ENCODE data around the gene CYB561D1.
"Not testable (repeated sequence)": the region's sequence is repeated elsewhere in the genome, so short reads cannot be mapped to it uniquely, and the experiment has no call there.

CYB561D1 gene

GRCh38 chr1:109493805-109494539 is at the start of gene CYB561D1:
Gene CYB561D1 (plus strand): TSS chr1:109494094. CDS start chr1:109494140, 46 bp downstream.
- in situ Hi-C loops (cut with MboI; ENCODE audit: low sequenced_read_pairs) = no loop called here

- in situ Hi-C loops (cut with MboI; ENCODE audit: low sequenced_read_pairs) = no loop called here
These were observed 49.5 kb upstream of the CYB561D1 start for GRCh38 chr1:109444346-109444745.

GRCh38 chr1:109445949-109446695 is 47.8 kb upstream of the CYB561D1 start:
- in situ Hi-C loops (cut with MboI; ENCODE audit: low sequenced_read_pairs) = not testable (repeated sequence)

- in situ Hi-C loops (cut with MboI; ENCODE audit: low sequenced_read_pairs) = no loop called here
These were observed 46.4 kb upstream of the CYB561D1 start for GRCh38 chr1:109447524-109447923.

- in situ Hi-C loops (cut with MboI; ENCODE audit: low sequenced_read_pairs) = no loop called here
These were observed 39.3 kb upstream of the CYB561D1 start for GRCh38 chr1:109454497-109455133.

GRCh38 chr1:109457819-109458218 is 36.1 kb upstream of the CYB561D1 start:
- in situ Hi-C loops (cut with MboI; ENCODE audit: low sequenced_read_pairs) = no loop called here

GRCh38 chr1:109466125-109466451 is 27.8 kb upstream of the CYB561D1 start:
- in situ Hi-C loops (cut with MboI; ENCODE audit: low sequenced_read_pairs) = no loop called here

GRCh38 chr1:109466452-109467300 is 27.2 kb upstream of the CYB561D1 start, which contains the start of gene SYPL2:
Gene SYPL2 (plus strand): TSS chr1:109466546. CDS start chr1:109466844, 298 bp downstream.
- in situ Hi-C loops (cut with MboI; ENCODE audit: low sequenced_read_pairs) = no loop called here

GRCh38 chr1:109467301-109467777 is 26.6 kb upstream of the CYB561D1 start:
- in situ Hi-C loops (cut with MboI; ENCODE audit: low sequenced_read_pairs) = no loop called here

- in situ Hi-C loops (cut with MboI; ENCODE audit: low sequenced_read_pairs) = no loop called here
These were observed 25.8 kb upstream of the CYB561D1 start for GRCh38 chr1:109468061-109468460.

- in situ Hi-C loops (cut with MboI; ENCODE audit: low sequenced_read_pairs) = no loop called here
These were observed 25.0 kb upstream of the CYB561D1 start for GRCh38 chr1:109468903-109469302.

- in situ Hi-C loops (cut with MboI; ENCODE audit: low sequenced_read_pairs) = no loop called here
These were observed 23.6 kb upstream of the CYB561D1 start for GRCh38 chr1:109470245-109470644.

- in situ Hi-C loops (cut with MboI; ENCODE audit: low sequenced_read_pairs) = no loop called here
These were observed 21.1 kb upstream of the CYB561D1 start for GRCh38 chr1:109472779-109473178.

- in situ Hi-C loops (cut with MboI; ENCODE audit: low sequenced_read_pairs) = not testable (repeated sequence)
These were observed 20.4 kb upstream of the CYB561D1 start for GRCh38 chr1:109473284-109474057.

- in situ Hi-C loops (cut with MboI; ENCODE audit: low sequenced_read_pairs) = no loop called here
These were observed 19.2 kb upstream of the CYB561D1 start for GRCh38 chr1:109474697-109475096.

GRCh38 chr1:109475261-109475660 is 18.6 kb upstream of the CYB561D1 start:
- in situ Hi-C loops (cut with MboI; ENCODE audit: low sequenced_read_pairs) = no loop called here

- in situ Hi-C loops (cut with MboI; ENCODE audit: low sequenced_read_pairs) = no loop called here
These were observed 17.1 kb upstream of the CYB561D1 start for GRCh38 chr1:109476825-109477224.

GRCh38 chr1:109477821-109478220 is 16.1 kb upstream of the CYB561D1 start:
- in situ Hi-C loops (cut with MboI; ENCODE audit: low sequenced_read_pairs) = no loop called here

GRCh38 chr1:109478806-109479205 is 15.1 kb upstream of the CYB561D1 start:
- in situ Hi-C loops (cut with MboI; ENCODE audit: low sequenced_read_pairs) = no loop called here

GRCh38 chr1:109479311-109479710 is 14.6 kb upstream of the CYB561D1 start:
- in situ Hi-C loops (cut with MboI; ENCODE audit: low sequenced_read_pairs) = no loop called here

Data from HL-60/S4 treated with phorbol 12-myristate 13-acetate at 8.2 ng/mL for 4 days and 3 days (cell line).